GM18858 (cell line): ENCODE data around the gene MYPN.
"Not testable (repeated sequence)": the region's sequence is repeated elsewhere in the genome, so short reads cannot be mapped to it uniquely, and the experiment has no call there.

Experiments
- ATAC-seq: cut with Tn5 transposase; IDR thresholded peaks from one replicate; pipeline ENCODE4 v1.9.1; 2021; ENCODE audit not compliant: unreplicated experiment

Gene MYPN

GRCh38 chr10:68166871-68167585 is 57.7 kb downstream of the MYPN start:
- ATAC-seq = no peak

- no peak for ATAC-seq
These were observed 58.4 kb downstream of the MYPN start for GRCh38 chr10:68167586-68168189.

- no peak for ATAC-seq
These were observed 62.3 kb downstream of the MYPN start for GRCh38 chr10:68171539-68172080.

GRCh38 chr10:68172324-68172723 is 63.0 kb downstream of the MYPN start:
- no peak for ATAC-seq

- ATAC-seq = no peak
These were observed 66.7 kb downstream of the MYPN start for GRCh38 chr10:68175949-68176348.

GRCh38 chr10:68176797-68177196 is 67.5 kb downstream of the MYPN start:
- ATAC-seq = no peak

GRCh38 chr10:68178592-68178991 is 69.3 kb downstream of the MYPN start:
- ATAC-seq = no peak

GRCh38 chr10:68179016-68179415 is 69.7 kb downstream of the MYPN start:
- ATAC-seq = no peak

- ATAC-seq = no peak
These were observed 71.2 kb downstream of the MYPN start for GRCh38 chr10:68180490-68180889.

GRCh38 chr10:68184546-68184945 is 75.3 kb downstream of the MYPN start:
- no peak for ATAC-seq

- no peak for ATAC-seq
These were observed 75.8 kb downstream of the MYPN start for GRCh38 chr10:68185085-68185484.

- ATAC-seq = no peak
These were observed 79.5 kb downstream of the MYPN start for GRCh38 chr10:68188835-68189234.

GRCh38 chr10:68192113-68192512 is 82.8 kb downstream of the MYPN start:
- ATAC-seq = no peak

GRCh38 chr10:68194290-68194689 is 85.0 kb downstream of the MYPN start:
- no peak for ATAC-seq

- ATAC-seq = not testable (repeated sequence)
These were observed 86.5 kb downstream of the MYPN start for GRCh38 chr10:68195776-68196175.

- ATAC-seq = no peak
These were observed 87.4 kb downstream of the MYPN start for GRCh38 chr10:68196701-68197100.

GRCh38 chr10:68202960-68203353 is 93.7 kb downstream of the MYPN start:
- ATAC-seq = no peak

- no peak for ATAC-seq
These were observed 99.2 kb downstream of the MYPN start for GRCh38 chr10:68208424-68209042.

GRCh38 chr10:68211669-68212068 is 102.4 kb downstream of the MYPN start:
- ATAC-seq = no peak

- ATAC-seq = no peak
These were observed 103.5 kb downstream of the MYPN start for GRCh38 chr10:68212721-68213352.

GRCh38 chr10:68218786-68219185 is 109.5 kb downstream of the MYPN start:
- no peak for ATAC-seq

GRCh38 chr10:68221196-68221595 is 111.9 kb downstream of the MYPN start:
- no peak for ATAC-seq
